ENCODE data around the gene BNIP5. TPM values are rescaled to one million over a fixed set of nuclear protein-coding genes. Genes with fewer than 3 reads are reported as not detected.

The BNIP5 gene
- total and polyA plus RNA-seq, 2 donors from 2014 or later = 0.44 TPM; not detected in 1

GRCh38 chr6:36302227-36302976 is 34.3 kb downstream of the BNIP5 start:
- intact Hi-C loops (cut with DNase I) = no loop called here
- FAIRE-seq = no peak

DNA sequence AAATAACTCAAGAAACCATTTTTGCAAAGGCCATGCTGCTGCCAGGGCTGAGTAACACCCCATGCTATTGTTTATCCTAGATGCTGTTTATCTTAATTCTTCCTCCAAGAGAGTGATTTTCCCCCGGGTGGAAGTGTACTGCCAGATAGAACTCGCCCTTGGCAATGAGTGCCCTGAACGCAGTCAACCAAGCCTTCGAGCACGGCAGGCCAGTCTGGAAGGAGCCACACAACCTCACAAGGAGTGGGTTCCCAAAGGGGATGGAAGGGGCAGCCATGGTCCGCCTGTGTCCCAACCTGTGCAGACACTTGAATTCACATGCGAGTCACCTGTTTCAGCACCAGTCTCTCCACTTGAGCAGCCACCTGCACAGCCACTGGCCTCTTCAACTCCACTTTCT is 34.9 kb downstream of the BNIP5 start:
- DNase-seq = peak in 1 of 5 donors; percentile 64
- no peaks in the 10 kb centered on the region for H3K27me3 ChIP-seq (ENCODE audit: control insufficient read depth, insufficient read depth, low read length)
- intact Hi-C loops (cut with DNase I) = no loop called here
- H3K9ac ChIP-seq (ENCODE audit: low read length in 3 of 3) = no peak overlapping the region
- FAIRE-seq = no peak
- no peak overlapping the region for H3K4me3 ChIP-seq (ENCODE audit: low read length in 3 of 3)
- H3K9me3 ChIP-seq (ENCODE audit: control insufficient read depth in 2 of 3, insufficient read depth in 1 of 3, low read length in 3 of 3) = no peaks in the 10 kb centered on the region
- TF ChIP-seq, protein P1, sequence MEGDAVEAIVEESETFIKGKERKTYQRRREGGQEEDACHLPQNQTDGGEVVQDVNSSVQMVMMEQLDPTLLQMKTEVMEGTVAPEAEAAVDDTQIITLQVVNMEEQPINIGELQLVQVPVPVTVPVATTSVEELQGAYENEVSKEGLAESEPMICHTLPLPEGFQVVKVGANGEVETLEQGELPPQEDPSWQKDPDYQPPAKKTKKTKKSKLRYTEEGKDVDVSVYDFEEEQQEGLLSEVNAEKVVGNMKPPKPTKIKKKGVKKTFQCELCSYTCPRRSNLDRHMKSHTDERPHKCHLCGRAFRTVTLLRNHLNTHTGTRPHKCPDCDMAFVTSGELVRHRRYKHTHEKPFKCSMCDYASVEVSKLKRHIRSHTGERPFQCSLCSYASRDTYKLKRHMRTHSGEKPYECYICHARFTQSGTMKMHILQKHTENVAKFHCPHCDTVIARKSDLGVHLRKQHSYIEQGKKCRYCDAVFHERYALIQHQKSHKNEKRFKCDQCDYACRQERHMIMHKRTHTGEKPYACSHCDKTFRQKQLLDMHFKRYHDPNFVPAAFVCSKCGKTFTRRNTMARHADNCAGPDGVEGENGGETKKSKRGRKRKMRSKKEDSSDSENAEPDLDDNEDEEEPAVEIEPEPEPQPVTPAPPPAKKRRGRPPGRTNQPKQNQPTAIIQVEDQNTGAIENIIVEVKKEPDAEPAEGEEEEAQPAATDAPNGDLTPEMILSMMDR (IDR thresholded peaks at IDR 0.05; ENCODE audit: borderline replicate concordance, extremely low read depth, insufficient read depth) = no peak
- H3K4me1 ChIP-seq (ENCODE audit: control insufficient read depth in 2 of 3, insufficient read depth in 2 of 3, low read depth in 1 of 3, low read length in 3 of 3) = no peaks in the 10 kb centered on the region
- H3K27ac ChIP-seq (ENCODE audit: low read depth in 2 of 2, low read length in 2 of 2) = no peak overlapping the region
- H3K36me3 ChIP-seq (ENCODE audit: control insufficient read depth in 2 of 3, insufficient read depth in 3 of 3, low read length in 3 of 3) = no peaks in the 10 kb centered on the region

More at GRCh38 chr6:36302227-36302976, 34.3 kb downstream of the BNIP5 start:
- no peaks in the 10 kb centered on the region for H3K27me3 ChIP-seq (ENCODE audit: control insufficient read depth, insufficient read depth, low read length)
- H3K9me3 ChIP-seq (ENCODE audit: control insufficient read depth in 2 of 3, insufficient read depth in 1 of 3, low read length in 3 of 3) = no peaks in the 10 kb centered on the region
- no peaks in the 10 kb centered on the region for H3K4me1 ChIP-seq (ENCODE audit: control insufficient read depth in 2 of 3, insufficient read depth in 2 of 3, low read depth in 1 of 3, low read length in 3 of 3)
- TF ChIP-seq, protein P1 (IDR thresholded peaks at IDR 0.05; ENCODE audit: borderline replicate concordance, extremely low read depth, insufficient read depth) = peak; percentile 94
- H3K27ac ChIP-seq (ENCODE audit: low read depth in 2 of 2, low read length in 2 of 2) = no peak overlapping the region
- peak; percentile 82 to 95 (median 90) for DNase-seq
- no peak overlapping the region for H3K4me3 ChIP-seq (ENCODE audit: low read length in 3 of 3)
- H3K9ac ChIP-seq (ENCODE audit: low read length in 3 of 3) = no peak overlapping the region
- H3K36me3 ChIP-seq (ENCODE audit: control insufficient read depth in 2 of 3, insufficient read depth in 3 of 3, low read length in 3 of 3) = peaks cover 0 to 1% (median 0%) of the 10 kb centered on the region in 3 donors

GRCh38 chr6:36301085-36301658 is 35.5 kb downstream of the BNIP5 start:
- Histone ChIP-seq H3K4me1 (ENCODE audit: control insufficient read depth in 2 of 3, insufficient read depth in 2 of 3, low read depth in 1 of 3, low read length in 3 of 3) (no peaks in the 10 kb centered on the region), H3K4me3 (ENCODE audit: low read length in 3 of 3) (no peak overlapping the region), H3K36me3 (ENCODE audit: control insufficient read depth in 2 of 3, insufficient read depth in 3 of 3, low read length in 3 of 3) (no peaks in the 10 kb centered on the region), H3K27ac (ENCODE audit: low read depth in 2 of 2, low read length in 2 of 2) (no peak overlapping the region), H3K9me3 (ENCODE audit: control insufficient read depth in 2 of 3, insufficient read depth in 1 of 3, low read length in 3 of 3) (no peaks in the 10 kb centered on the region), H3K9ac (ENCODE audit: low read length in 3 of 3) (no peak overlapping the region), H3K27me3 (ENCODE audit: control insufficient read depth, insufficient read depth, low read length) (no peaks in the 10 kb centered on the region)
- TF ChIP-seq, protein P1 (IDR thresholded peaks at IDR 0.05; ENCODE audit: borderline replicate concordance, extremely low read depth, insufficient read depth) = no peak
- DNase-seq (peak in 1 of 5 donors; percentile 60), FAIRE-seq (no peak)
- intact Hi-C loops (cut with DNase I) = no loop called here

Measured in kidney (tissue), 14 donors.